ENCODE measurements around the gene DMTF1. TPM values are rescaled to one million over a fixed set of nuclear protein-coding genes. Genes with fewer than 3 reads are reported as not detected.

Gene DMTF1
- total and polyA plus RNA-seq, 2 experiments from 2014 or later: 44.6 to 68.7 TPM

GRCh38 chr7:87147500-87147899 is 4.8 kb upstream of the DMTF1 start:
- no peak for DNase-seq (ENCODE audit: low read depth in 1 of 2, low spot score in 1 of 2)
- no peak for TF ChIP-seq CTCF (IDR thresholded peaks at IDR 0.05; ENCODE audit: low read depth, low read length)
- no peaks in the 10 kb centered on the region for H3K9me3 ChIP-seq (ENCODE audit: low read depth)
- no peaks in the 10 kb centered on the region for H3K36me3 ChIP-seq
- no peaks in the 10 kb centered on the region for H3K27me3 ChIP-seq
- H3K4me3 ChIP-seq: no peak overlapping the region
- no peak overlapping the region for H3K27ac ChIP-seq
- peaks cover 7% of the 10 kb centered on the region for H3K4me1 ChIP-seq (ENCODE audit: low read depth)

GRCh38 chr7:87148332-87148955 is 3.8 kb upstream of the DMTF1 start:
- no peak overlapping the region for H3K27ac ChIP-seq
- H3K9me3 ChIP-seq (ENCODE audit: low read depth): no peaks in the 10 kb centered on the region
- H3K36me3 ChIP-seq: no peaks in the 10 kb centered on the region
- H3K4me1 ChIP-seq (ENCODE audit: low read depth): peaks cover 7% of the 10 kb centered on the region
- peak; percentile 60 for TF ChIP-seq CTCF (IDR thresholded peaks at IDR 0.05; ENCODE audit: low read depth, low read length)
- no peaks in the 10 kb centered on the region for H3K27me3 ChIP-seq
- H3K4me3 ChIP-seq: no peak overlapping the region
- DNase-seq (ENCODE audit: low read depth in 1 of 2, low spot score in 1 of 2): peak in 1 of 2 donors; percentile 67

- Histone ChIP-seq H3K4me1 (ENCODE audit: low read depth) (peaks cover 27% of the 10 kb centered on the region), H3K9me3 (ENCODE audit: low read depth) (no peaks in the 10 kb centered on the region), H3K36me3 (no peaks in the 10 kb centered on the region), H3K4me3 (peak overlapping the region; percentile 84), H3K27me3 (no peaks in the 10 kb centered on the region), H3K27ac (peak overlapping the region; percentile 98)
- no peak for DNase-seq (ENCODE audit: low read depth in 1 of 2, low spot score in 1 of 2)
- TF ChIP-seq CTCF (IDR thresholded peaks at IDR 0.05; ENCODE audit: low read depth, low read length): no peak
Observed at GRCh38 chr7:87151002-87151728, 1.1 kb upstream of the DMTF1 start.

- no peak for TF ChIP-seq CTCF (IDR thresholded peaks at IDR 0.05; ENCODE audit: low read depth, low read length)
- Histone ChIP-seq H3K36me3 (no peaks in the 10 kb centered on the region), H3K4me1 (ENCODE audit: low read depth) (peaks cover 31% of the 10 kb centered on the region), H3K9me3 (ENCODE audit: low read depth) (no peaks in the 10 kb centered on the region), H3K4me3 (peak overlapping the region; percentile 84), H3K27ac (peak overlapping the region; percentile 98), H3K27me3 (no peaks in the 10 kb centered on the region)
- DNase-seq (ENCODE audit: low read depth in 1 of 2, low spot score in 1 of 2): no peak
Observed at GRCh38 chr7:87151729-87152111, 533 bp upstream of the DMTF1 start.

- no peak for TF ChIP-seq CTCF (IDR thresholded peaks at IDR 0.05; ENCODE audit: low read depth, low read length)
- H3K9me3 ChIP-seq (ENCODE audit: low read depth): no peaks in the 10 kb centered on the region
- H3K27ac ChIP-seq: peak overlapping the region; percentile 98
- H3K36me3 ChIP-seq: no peaks in the 10 kb centered on the region
- H3K27me3 ChIP-seq: no peaks in the 10 kb centered on the region
- H3K4me3 ChIP-seq: peak overlapping the region; percentile 84
- peaks cover 31% of the 10 kb centered on the region for H3K4me1 ChIP-seq (ENCODE audit: low read depth)
- DNase-seq (ENCODE audit: low read depth in 1 of 2, low spot score in 1 of 2): peak; percentile 38 to 42
Observed at GRCh38 chr7:87152897-87153641, 816 bp downstream of the DMTF1 start.

All from cardiac muscle cell (in vitro differentiated cells and primary cell).